Peyer's patch (tissue), 4 donors: ENCODE measurements around the gene SSTR3. TPM values are rescaled to one million over a fixed set of nuclear protein-coding genes. Genes with fewer than 3 reads are reported as not detected.
A peak's percentile ranks its signal among the peaks of the same experiment; 100 is the strongest.

Experiments
- DNase-seq, 3 donors: peaks; one replicate each; pipeline ENCODE4 v3.0.0-alpha.2; 2017 to 2019
- H3K27ac ChIP-seq, 4 donors: fragments of 200-600 bp; sonication (generic); one replicate each; pipeline ENCODE4 v1.5.1; 2016 to 2019
- H3K27me3 ChIP-seq, 2 donors: fragments of 200-600 bp; sonication (generic); one replicate each; pipeline ENCODE4 v1.5.1; 2019
- H3K36me3 ChIP-seq, 3 donors: fragments of 200-600 bp; sonication (generic); one replicate each; pipeline ENCODE4 v1.5.1; 2016 to 2019
- H3K4me1 ChIP-seq, 4 donors: fragments of 200-600 bp; sonication (generic); one replicate each; pipeline ENCODE4 v1.5.1; 2016 to 2019
- H3K4me3 ChIP-seq, 4 donors: fragments of 200-600 bp; sonication (generic); 1 replicate in 3 of 4; 2 replicates in 1 of 4; pipeline ENCODE4 v1.5.1; 2016 to 2019; ENCODE audit warnings: mild to moderate bottlenecking in 1 of 4
- H3K9me3 ChIP-seq, 4 donors: fragments of 200-600 bp; sonication (generic); one replicate each; pipeline ENCODE4 v1.5.1; 2016 to 2019; ENCODE audit warnings: mild to moderate bottlenecking in 1 of 4
- CTCF ChIP-seq, 6 experiments: fragments of 450-650 bp in 4 of 6; fragments of 200-600 bp in 2 of 6; sonication (generic) in 1 of 6; IDR thresholded peaks; one replicate each; pipeline ENCODE4 v1.5.1; 2017 to 2019; ENCODE audit warnings: antibody characterized with exemption in 6 of 6, mild to moderate bottlenecking in 3 of 6, moderate library complexity in 1 of 6
- POLR2A ChIP-seq, 2 donors: fragments of 450-650 bp; IDR thresholded peaks; one replicate each; pipeline ENCODE4 v1.5.1; 2017; ENCODE audit warnings: antibody characterized with exemption in 2 of 2, mild to moderate bottlenecking in 2 of 2, moderate library complexity in 2 of 2
- total RNA-seq, 4 donors: library from RNA; depleted of rRNA; stranded (reverse); fragments of >200 nt; gene quantifications; one replicate each; pipeline ENCODE4 v1.1.0, GENCODE V29; 2016

Gene SSTR3
- total RNA-seq, 4 donors from 2014 or later: not detected

DNA sequence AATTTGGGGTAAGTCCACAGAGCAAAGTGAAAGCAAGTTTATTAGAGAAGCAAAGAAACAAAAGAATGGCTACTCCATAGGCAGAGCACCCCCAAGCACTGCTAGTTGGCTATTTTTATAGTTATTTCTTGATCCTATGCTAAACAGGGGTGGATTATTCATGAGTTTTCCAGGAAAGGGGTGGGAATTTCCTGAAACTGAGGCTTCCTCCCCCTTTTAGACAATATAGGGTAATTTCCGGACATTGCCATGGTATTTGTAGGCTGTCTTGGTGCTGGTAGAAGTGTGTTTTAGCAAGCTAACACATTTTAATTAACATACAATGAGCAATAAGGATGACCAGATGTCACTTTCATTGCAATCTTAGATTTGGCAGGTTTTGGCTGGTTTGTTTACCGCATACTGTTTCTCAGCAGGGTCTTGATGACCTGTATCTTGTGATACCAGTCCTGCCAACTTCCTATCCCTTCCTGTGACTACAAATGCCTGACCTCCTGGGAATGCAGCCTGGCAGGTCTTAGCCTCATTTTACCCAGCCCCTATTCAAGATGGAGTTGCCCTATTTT lies 23.3 kb downstream of the SSTR3 start:
- TF ChIP-seq POLR2A (IDR thresholded peaks at IDR 0.05): no peak
- TF ChIP-seq CTCF (IDR thresholded peaks at IDR 0.05): no peak
- peaks cover 0 to 37% (median 10%) of the 10 kb centered on the region in 4 donors for H3K4me1 ChIP-seq
- DNase-seq: no peak

DNA sequence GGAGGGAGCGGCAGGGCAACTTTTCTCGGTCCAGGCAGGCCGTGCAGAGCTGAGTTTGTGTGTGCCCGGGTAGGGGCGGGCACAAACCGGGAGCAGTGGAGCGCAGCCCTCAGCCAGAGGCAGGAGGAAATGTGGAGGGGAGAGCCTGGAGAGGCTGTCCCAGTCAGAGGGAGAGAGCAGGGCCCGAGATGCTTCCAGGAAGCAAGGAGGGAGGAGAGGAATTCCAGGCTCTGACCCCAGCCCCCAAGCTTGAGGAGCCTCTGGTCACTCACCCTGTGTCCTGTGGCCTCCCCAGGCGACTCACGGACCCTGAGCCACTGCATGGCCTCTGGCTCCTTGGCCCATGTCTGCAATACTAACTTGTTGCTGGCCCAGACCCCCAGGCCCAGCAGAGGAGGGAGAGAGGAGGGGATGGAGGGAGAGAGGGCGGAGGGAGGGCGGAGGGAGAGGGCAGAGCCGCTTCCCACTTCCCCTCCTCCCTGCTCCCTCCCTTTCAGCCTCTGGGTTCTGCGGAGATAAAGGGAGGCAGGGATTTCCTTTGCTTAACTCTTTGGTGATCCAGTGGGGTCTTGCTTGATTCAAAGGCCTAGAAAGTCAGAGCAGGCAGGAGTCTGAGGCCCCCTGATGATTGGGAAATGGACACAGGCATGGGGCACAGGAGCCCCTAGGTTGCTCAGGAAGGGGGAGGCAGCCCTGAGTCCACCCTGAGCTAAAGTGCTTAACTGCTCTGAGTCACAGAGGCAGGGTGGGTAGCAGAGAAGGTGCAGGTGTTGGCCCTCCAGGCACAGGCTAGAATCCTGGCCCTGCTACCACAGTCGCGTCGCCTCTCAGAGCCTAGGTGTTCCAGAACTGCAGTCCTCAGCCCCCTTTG lies 24.2 kb downstream of the SSTR3 start, which contains the start of gene C1QTNF6:
Gene C1QTNF6, minus strand, starts transcription at position 357 of the 871 bp plus-strand sequence. Its CDS starts 34 bp downstream, at position 323.
- no peaks in the 10 kb centered on the region for H3K36me3 ChIP-seq
- H3K27me3 ChIP-seq: no peaks in the 10 kb centered on the region
- DNase-seq: peak in 2 of 3 donors; percentile 46 to 60
- peak within 1 kb of the TSS in 2 of 4 donors; percentile 14 to 29 for H3K4me3 ChIP-seq
- peak within 1 kb of the TSS; percentile 63 to 81 (median 71) for H3K27ac ChIP-seq
- TF ChIP-seq POLR2A (IDR thresholded peaks at IDR 0.05): no peak
- TF ChIP-seq CTCF (IDR thresholded peaks at IDR 0.05): no peak
- no peaks in the 10 kb centered on the region for H3K9me3 ChIP-seq
- peaks cover 0 to 29% (median 8%) of the 10 kb centered on the region in 4 donors for H3K4me1 ChIP-seq

More for the DNA sequence above, 23.3 kb downstream of the SSTR3 start:
- Histone ChIP-seq H3K27ac (peak overlapping the region; percentile 63 to 81 (median 71)), H3K9me3 (no peaks in the 10 kb centered on the region), H3K36me3 (no peaks in the 10 kb centered on the region), H3K4me3 (no peak overlapping the region), H3K27me3 (no peaks in the 10 kb centered on the region)

- TF ChIP-seq POLR2A (IDR thresholded peaks at IDR 0.05) (no peak), CTCF (IDR thresholded peaks at IDR 0.05) (no peak)
- Histone ChIP-seq H3K36me3 (no peaks in the 10 kb centered on the region), H3K27me3 (no peaks in the 10 kb centered on the region), H3K27ac (peak overlapping the region; percentile 63 to 81 (median 71)), H3K4me3 (peak overlapping the region in 2 of 4 donors; percentile 14 to 29), H3K4me1 (peaks cover 0 to 25% (median 8%) of the 10 kb centered on the region in 4 donors), H3K9me3 (no peaks in the 10 kb centered on the region)
- no peak for DNase-seq
Observed at GRCh38 chr22:37187552-37187890, 24.8 kb downstream of the SSTR3 start.

DNA sequence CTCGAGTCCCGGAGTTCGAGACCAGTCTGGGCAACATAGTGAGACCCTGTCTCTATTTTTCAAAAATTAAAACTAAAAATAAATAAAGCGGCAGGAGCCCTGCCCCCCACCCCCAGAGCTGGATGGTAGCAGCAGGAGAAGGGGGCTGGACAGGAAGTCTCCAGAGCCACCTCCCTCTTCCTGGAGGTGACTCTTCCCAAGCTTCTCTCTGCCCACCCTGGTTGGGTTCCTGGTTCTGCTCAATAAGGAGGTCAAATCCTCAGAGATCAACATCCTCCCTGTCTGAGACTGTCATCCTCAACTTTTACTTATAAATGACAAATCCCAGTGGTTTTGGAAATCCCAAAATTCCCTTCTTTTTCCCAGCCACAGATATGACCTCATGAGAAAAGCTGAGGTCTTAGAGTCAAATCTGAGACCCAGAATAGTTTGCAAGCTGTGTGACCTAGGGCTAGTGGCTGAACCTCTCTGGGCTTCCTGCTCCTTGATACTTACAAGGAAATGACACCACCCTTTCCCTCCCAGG lies 25.2 kb downstream of the SSTR3 start:
- Histone ChIP-seq H3K36me3 (no peaks in the 10 kb centered on the region), H3K9me3 (no peaks in the 10 kb centered on the region), H3K4me1 (peaks cover 0 to 25% (median 8%) of the 10 kb centered on the region in 4 donors), H3K27me3 (no peaks in the 10 kb centered on the region), H3K27ac (peak overlapping the region; percentile 45 to 81 (median 64)), H3K4me3 (no peak overlapping the region)
- TF ChIP-seq POLR2A (IDR thresholded peaks at IDR 0.05): no peak
- TF ChIP-seq CTCF (IDR thresholded peaks at IDR 0.05): no peak
- DNase-seq: peak in 2 of 3 donors; percentile 29 to 41

- H3K27ac ChIP-seq: peak overlapping the region; percentile 45 to 81 (median 60)
- no peak for TF ChIP-seq POLR2A (IDR thresholded peaks at IDR 0.05)
- no peak for TF ChIP-seq CTCF (IDR thresholded peaks at IDR 0.05)
- peaks cover 0 to 25% (median 8%) of the 10 kb centered on the region in 4 donors for H3K4me1 ChIP-seq
Observed at GRCh38 chr22:37186228-37186996, 25.9 kb downstream of the SSTR3 start.

More at GRCh38 chr22:37186228-37186996, 25.9 kb downstream of the SSTR3 start:
- Histone ChIP-seq H3K27me3 (no peaks in the 10 kb centered on the region), H3K9me3 (no peaks in the 10 kb centered on the region), H3K36me3 (no peaks in the 10 kb centered on the region), H3K4me3 (no peak overlapping the region)
- DNase-seq: peak in 2 of 3 donors; percentile 47 to 58
